GM10847 (cell line): ENCODE measurements around the gene BORCS8.

Experiments used
- POLR2A ChIP-seq: IDR thresholded peaks from 2 replicates; pipeline ENCODE4 v1.6.1; 2011; ENCODE audit not compliant: insufficient read length; ENCODE audit errors: extremely low read depth

Gene BORCS8

DNA sequence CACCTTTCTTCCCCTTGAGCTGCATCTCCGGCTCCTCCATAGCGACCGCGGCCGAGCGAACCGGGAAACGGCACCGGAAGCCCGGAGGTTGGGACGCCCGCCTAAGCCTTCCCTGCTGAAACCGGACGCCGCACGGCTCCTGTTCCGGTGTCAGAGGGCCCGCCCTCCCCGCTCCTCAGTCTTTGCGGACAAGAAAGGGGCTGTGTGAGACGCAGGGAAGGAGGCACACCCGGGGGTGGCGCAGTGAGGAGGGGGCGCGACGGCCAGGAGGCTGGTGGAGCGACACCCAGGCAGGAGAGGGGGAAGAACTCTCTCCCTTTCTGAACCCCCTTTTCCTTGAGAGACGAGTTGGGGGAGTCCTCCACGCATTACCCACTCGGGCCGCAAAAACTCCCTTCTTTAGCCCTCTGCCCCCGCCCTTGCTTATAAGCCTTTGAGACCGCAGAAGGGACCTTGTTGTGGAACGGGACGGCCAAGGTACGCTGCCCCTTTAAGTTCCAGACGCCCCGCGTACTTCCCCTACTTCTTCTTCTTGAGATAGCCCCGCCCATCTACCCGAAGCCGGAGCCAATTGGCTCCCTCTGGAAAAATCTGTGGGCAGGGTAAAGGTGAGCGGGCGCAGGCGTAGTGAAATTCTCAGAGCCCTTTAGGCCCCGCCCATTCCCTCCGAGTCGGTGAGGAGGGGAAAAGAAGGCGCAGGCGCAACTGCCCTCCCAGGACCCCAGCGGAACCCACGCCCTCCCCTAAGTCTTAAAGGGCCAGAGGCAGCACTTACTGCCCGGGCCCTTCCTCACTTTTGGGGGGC, at the start of gene BORCS8, which contains the start of gene RFXANK:
Gene BORCS8 (minus strand): TSS at position 75 of the 805 bp plus-strand sequence. CDS start 35 bp downstream, at position 40.
Gene RFXANK (plus strand): TSS at position 181 of the 805 bp plus-strand sequence. CDS start 1,689 bp downstream, outside the sequence.
- peak; percentile 76 for TF ChIP-seq POLR2A

DNA sequence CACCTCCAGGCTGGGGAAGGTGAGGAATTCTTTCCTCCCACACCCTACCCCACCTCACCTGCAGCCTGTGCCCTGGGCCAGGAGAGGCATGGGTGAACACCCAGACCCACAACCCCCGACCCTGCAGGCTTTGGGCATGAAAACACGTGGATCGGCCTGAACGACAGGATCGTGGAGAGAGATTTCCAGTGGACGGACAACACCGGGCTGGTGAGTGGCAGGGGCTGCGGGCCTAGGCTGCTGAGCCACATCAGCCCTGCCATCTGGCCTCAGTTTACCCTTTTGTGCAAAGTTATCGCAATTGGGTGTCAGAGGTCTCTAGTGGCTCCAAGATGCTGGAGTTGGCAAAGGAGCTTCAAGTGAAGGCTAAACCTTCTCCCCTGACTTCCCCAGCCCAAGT, 48.5 kb upstream of the BORCS8 start:
- no peak for TF ChIP-seq POLR2A

DNA sequence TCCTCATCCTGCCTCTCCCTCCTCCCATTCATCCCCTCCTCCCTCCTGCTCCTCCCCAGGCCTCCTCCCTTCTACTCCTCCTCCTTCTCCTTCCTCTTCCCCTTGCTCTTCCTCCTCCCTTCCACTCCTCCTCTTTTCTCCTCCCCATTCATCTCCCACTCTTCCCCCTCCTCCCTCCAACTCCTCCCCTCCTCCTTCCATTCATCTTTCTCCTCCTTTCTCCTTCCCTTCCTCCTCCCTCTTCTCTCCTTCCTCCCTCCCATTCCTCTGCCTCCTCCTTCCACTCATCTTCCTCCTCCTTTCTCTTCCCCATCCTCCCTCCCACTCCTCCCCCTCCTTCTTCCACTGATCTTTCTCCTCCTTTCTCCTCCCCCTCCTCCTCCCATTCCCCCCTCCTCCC, 47.7 kb upstream of the BORCS8 start:
- no peak for TF ChIP-seq POLR2A

DNA sequence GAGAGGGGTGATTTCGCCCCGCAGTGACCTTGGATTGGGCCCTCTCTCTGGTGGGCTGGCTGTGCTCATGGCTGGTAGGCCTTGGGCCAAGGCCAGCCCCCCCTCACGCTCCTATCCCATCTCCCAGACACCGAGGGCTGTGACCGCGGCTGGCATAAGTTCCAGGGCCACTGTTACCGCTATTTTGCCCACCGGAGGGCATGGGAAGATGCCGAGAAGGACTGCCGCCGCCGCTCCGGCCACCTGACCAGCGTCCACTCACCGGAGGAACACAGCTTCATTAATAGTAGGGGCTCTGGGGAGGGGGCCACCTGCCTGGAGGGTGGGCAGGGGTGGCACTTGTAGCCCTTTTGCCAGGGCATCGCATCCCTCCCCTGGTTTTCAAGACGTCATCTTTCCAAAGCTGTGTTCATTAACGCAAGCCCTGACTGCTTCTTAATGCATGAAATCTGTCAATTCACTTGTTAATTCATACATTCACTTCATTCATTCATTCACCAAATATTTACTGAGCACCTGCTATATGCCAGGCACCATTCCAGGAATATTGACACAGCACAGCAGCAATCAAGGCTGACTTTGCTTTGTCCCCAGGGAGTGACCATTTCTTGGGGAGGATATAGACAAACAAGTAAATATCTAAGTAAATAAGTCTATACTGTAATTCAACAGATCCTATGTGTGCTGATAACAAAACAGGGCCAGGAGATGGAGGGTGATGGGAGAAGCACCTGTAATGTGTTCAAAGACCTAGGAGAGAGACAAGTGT, 46.4 kb upstream of the BORCS8 start:
- TF ChIP-seq POLR2A: no peak

DNA sequence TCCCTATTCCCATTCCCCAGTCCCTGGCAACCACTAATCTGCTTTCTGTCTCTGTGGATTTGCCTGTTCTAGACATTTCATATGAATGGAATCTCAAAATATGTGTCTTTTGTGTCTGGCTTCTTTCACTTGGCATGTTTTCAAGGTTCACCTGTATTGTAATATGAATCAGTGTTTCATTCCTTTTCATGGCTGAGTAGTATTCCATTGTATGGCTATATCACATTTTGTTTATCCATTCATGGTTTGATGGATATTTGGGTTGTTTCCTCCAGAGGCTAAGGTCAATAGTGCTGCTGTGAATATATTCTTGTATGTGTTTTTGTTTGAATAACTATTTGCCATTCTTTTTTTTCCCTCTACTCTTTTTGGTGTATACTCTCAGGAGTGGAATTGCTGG, 44.2 kb upstream of the BORCS8 start:
- TF ChIP-seq POLR2A: no peak

DNA sequence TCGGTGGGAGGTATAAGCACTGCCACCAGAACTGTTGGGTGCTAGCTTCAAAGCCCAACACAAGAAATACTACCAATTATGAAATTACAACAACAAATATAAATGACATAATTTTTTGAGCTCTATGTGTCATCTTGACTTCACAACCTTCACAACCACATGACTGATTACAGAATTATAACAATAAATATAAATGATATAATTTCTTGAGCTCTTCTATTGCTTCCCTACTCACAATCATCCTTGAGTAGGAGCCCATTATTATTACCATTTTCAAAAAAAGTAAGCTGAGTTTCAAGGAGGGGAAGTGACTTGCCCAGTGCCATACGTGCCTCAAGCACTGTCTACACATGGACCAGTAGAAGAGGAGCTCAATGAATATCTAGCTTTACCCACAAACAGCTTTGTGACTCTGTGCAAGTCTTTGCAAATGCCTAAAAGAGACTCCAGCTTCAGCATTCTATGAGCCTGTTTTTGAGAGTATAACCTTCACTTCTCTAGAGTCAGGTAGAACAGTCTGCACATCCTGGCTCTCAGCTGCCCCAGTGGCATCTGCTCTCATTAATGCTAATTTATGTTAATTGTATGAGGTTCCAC, 42.4 kb upstream of the BORCS8 start:
- TF ChIP-seq POLR2A: no peak

DNA sequence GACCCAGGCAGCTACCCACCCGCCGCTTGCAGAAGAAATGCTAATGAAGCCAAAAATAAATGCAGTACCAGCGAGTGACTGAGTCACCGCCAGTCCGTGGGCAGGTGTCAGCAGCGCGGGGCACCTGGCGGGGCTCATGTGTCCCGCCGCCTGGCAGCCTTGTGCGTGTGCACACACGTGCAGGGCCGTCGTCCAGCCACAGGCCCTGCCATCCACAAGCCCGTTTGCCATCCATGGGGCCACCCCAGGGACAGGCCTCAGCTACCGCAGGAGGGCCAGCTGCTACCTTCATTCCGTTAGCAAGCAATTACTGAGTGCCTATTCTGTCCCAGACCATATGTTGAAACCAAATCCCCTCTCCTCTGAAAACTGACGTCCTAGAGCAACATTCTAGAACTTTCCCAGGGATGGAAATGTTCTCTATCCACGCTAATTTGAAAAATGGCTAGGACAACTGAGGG, 40.3 kb upstream of the BORCS8 start:
- no peak for TF ChIP-seq POLR2A

DNA sequence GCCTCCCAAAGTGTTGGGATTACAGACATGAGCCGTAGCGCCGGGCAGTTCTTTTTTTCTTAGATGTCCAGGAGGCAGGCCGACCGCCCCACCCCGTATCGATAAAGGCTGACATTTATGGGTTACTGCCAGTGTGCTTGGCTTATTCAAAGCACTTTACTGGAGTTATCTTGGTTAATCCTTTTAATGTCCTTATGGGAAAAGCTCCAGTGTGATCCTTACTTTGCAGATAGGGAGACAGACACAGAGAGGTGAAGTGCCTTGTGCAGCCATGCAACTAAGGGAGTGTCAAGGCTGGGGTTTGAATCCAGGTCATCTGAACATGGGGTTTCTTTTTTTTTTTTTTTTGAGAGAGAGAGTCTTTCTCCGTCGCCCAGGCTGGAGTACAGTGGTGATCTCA, 39.0 kb upstream of the BORCS8 start:
- TF ChIP-seq POLR2A: no peak

DNA sequence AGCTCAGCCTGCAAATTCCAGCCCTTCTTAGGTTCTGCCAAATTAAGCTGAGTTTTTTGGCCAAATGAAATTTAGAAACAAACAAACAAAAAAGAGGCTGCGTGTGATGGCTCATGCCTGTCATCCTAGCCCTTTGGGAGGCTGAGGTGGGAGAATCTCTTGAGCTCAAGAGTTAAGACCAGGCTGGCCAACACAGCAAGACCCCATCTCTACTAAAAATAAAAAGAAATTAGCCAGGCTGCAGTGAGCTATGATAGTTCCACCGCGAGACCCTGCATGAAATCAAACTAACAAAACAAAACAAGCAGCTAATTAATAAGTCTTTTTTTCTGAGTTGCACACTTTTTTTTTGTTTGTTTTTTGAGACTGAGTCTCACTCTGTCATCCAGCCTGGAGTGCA, 37.7 kb upstream of the BORCS8 start:
- no peak for TF ChIP-seq POLR2A

DNA sequence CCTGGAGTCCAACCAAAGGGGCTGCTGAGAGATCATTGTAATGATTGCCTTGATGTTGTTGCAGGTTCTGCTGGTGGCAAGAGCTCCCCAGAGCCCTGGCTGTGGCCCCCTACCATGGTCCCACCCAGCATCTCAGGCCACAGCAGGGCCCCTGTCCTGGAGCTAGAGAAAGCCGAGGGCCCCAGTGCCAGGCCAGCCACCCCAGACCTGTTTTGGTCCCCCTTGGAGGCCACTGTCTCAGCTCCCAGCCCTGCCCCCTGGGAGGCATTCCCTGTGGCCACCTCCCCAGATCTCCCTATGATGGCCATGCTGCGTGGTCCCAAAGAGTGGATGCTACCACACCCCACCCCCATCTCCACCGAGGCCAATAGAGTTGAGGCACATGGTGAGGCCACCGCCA, 35.3 kb upstream of the BORCS8 start:
- no peak for TF ChIP-seq POLR2A

DNA sequence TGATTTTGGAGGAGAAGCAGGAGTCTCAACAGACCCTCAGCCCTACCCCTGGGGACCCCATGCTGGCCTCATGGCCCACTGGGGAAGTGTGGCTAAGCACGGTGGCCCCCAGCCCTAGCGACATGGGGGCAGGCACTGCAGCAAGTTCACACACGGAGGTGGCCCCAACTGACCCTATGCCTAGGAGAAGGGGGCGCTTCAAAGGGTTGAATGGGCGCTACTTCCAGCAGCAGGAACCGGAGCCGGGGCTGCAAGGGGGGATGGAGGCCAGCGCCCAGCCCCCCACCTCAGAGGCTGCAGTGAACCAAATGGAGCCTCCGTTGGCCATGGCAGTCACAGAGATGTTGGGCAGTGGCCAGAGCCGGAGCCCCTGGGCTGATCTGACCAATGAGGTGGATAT, 34.7 kb upstream of the BORCS8 start:
- no peak for TF ChIP-seq POLR2A

DNA sequence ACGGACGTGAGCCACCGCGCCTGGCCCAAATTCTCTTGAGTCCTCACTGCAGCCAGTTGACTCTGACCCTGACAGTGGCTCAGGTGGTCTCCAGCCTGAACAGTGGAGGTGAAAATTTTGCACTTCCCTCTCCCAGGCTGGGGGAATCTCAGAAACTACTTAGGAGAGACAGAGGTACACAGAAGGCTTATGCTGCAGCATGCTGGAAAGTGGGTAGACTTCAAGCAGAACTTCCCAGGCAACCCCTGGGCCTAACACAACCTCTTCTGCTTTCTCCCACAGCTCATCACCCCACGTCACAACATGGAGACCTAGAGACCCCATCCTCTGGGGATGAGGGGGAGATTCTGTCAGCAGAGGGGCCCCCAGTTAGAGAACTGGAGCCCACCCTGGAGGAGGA, 34.3 kb upstream of the BORCS8 start:
- TF ChIP-seq POLR2A: no peak

DNA sequence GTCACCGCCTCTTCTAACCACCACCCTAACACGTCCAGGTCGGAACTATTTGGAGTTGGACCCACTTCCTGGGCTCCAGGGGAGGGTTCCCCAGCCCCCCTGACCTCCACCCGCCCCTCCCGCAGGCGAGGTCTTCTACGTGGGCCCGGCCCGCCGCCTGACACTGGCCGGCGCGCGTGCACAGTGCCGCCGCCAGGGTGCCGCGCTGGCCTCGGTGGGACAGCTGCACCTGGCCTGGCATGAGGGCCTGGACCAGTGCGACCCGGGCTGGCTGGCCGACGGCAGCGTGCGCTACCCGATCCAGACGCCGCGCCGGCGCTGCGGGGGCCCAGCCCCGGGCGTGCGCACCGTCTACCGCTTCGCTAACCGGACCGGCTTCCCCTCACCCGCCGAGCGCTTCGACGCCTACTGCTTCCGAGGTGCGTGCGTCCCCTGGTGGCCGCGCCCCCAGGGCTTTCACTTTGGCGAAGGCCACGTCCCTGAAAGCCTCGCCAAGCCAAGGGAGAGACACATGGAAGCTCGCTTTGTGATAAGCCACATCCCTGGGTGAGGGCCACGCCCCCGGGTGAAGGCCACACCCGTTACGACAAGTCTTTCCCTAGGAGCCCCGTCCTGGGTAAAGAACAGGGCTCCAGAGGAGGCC, 33.0 kb upstream of the BORCS8 start:
- TF ChIP-seq POLR2A: no peak

DNA sequence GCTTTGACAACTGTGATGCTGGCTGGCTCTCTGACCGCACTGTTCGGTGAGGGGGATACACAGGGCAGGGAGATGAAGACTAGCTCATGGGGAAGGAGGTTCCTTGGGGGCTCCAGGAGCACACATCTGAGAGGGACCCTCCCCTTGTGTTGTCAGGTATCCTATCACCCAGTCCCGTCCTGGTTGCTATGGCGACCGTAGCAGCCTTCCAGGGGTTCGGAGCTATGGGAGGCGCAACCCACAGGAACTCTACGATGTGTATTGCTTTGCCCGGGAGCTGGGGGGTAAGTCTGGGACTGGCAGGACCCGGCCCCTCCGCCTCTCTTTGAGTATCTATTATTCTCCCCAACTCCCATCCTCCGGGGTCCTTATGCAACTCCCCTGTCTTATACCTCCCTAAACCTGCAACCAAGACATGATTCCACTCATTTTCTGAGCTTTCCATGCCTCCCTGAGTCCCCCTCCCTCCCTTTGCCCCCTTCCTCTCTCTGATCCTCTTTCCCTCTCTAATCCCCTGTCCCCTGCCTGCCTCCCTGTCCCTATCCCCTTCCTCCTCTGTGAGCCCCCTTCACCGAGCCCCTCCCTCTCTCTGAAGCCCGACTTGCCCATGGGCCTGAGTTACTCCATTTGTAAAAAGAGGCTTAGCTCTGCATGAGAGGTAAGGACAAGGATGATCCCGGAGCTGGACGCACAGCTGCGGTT, 32.3 kb upstream of the BORCS8 start:
- TF ChIP-seq POLR2A: no peak

DNA sequence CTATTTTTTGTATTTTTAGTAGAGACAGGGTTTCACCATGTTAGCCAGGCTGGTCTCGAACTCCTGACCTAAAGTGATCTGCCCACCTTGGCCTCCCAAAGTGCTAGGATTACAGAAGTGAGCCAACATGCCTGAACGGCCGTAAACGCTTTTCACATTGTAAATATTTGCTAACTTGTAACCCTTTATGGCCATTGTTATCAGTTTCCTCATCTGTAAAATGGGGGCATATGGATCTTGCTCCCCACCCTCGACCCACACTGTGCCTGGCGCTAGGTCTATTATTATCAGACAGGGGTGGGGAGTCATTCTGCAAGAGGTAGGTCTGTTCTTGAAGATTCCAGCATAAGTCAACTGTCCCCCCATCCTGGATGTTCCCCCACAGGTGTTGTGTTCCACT, 31.7 kb upstream of the BORCS8 start:
- no peak for TF ChIP-seq POLR2A
